Superior temporal gyrus (tissue), 1 donor: ENCODE data around the gene POLR2C.
"Not testable (repeated sequence)": the region's sequence is repeated elsewhere in the genome, so short reads cannot be mapped to it uniquely, and the experiment has no call there.

Source experiments
- DNase-seq: peaks from one replicate; pipeline ENCODE4 v3.0.0-alpha.2; 2016; ENCODE audit errors: extremely low spot score

The POLR2C gene

DNA sequence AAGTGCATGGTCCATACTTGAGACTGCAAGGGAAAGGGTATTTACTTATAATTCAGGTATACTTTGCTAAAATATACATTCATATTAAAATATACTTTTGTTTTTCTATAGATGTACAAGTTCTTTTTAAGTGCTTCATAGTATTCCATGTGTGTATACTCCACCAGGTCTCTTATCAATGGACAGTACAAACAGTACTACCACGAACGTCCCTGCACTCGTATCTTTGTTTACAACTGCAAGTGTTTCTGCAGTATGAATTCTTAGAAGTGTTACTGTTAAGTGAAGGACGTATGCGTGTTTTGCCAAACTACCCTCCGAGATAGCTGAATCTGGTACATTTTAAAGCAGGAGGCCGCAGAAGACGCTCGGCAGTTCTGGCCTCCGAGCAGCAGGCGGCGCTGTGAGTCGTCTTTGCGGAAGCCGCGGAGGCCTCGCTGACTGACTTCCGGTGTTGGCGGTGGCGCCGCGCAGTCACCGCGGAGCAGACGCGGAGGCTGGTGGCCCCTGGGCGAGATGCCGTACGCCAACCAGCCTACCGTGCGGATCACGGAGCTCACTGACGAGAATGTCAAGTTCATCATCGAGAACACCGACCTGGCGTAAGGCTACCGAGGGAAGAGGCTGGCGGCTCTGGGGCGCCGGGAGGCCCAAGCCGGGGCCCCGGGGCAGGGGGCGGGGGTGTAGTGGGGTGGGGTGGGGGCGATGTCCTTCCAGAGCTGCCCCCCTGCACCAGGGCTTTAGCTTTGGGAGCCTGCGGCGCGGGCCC lies at the start of gene POLR2C:
POLR2C (plus strand) TSS at position 471 of the 769 bp plus-strand sequence; CDS start at position 517, 46 bp downstream.
- peak; percentile 87 for DNase-seq

DNA sequence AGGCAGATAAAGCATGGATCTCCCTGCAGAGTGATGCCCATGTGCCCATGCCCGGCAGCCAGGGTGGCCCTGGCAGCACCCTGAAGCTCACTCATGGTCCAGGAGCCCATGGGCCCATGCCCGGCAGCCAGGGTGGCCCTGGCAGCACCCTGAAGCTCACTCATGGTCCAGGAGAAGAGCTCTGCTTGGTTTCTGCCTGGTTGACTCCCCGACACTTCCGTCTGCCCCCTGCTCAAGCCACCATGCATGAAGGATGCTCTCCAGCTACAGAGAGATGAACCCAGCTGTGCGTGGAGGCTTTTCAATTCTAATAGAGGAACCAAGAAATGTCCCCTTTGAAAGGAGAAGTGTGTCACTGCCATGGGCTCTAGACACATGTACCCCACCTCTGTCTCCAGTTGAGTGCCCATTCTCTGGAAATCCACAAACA lies 49.2 kb upstream of the POLR2C start:
- DNase-seq, result no peak

DNA sequence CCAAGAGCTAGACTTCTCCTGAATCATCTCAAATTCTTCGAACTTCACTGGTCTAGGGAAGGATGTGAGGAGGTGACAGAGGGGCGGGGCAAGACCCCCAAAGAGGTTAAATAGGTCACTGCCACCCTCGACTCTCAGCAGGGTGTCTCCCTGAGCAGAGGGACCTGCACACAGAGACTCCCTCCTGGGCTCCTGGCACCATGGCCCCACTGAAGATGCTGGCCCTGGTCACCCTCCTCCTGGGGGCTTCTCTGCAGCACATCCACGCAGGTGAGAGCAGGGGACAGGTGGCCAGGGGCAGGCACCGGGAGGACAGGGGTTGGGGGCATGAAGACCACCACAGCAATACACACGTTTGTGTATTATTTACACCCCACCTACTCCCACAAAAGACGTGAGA lies 48.7 kb upstream of the POLR2C start:
- DNase-seq, result no peak

GRCh38 chr16:57416084-57416483 lies 46.4 kb upstream of the POLR2C start:
- no peak for DNase-seq

DNA sequence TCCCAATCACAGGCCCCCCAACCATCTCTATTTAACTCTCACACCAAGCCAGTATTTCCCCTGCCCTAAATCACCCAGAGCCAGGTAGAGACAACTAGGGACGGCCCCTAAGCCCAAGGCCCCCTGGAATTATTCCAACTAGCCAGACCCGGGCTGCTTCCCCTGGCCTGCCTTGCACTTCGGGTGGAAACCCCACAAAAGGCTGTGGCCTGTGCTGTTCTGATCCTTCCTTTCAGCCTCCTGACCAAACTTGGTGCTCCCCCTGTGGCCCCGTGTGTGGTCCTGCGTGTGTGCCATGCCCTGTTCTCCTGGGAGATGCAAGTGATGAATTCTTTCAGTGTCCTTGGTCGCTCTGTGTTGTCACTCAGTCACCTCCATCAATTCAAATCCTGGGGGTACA lies 43.0 kb upstream of the POLR2C start:
- DNase-seq, result no peak

DNA sequence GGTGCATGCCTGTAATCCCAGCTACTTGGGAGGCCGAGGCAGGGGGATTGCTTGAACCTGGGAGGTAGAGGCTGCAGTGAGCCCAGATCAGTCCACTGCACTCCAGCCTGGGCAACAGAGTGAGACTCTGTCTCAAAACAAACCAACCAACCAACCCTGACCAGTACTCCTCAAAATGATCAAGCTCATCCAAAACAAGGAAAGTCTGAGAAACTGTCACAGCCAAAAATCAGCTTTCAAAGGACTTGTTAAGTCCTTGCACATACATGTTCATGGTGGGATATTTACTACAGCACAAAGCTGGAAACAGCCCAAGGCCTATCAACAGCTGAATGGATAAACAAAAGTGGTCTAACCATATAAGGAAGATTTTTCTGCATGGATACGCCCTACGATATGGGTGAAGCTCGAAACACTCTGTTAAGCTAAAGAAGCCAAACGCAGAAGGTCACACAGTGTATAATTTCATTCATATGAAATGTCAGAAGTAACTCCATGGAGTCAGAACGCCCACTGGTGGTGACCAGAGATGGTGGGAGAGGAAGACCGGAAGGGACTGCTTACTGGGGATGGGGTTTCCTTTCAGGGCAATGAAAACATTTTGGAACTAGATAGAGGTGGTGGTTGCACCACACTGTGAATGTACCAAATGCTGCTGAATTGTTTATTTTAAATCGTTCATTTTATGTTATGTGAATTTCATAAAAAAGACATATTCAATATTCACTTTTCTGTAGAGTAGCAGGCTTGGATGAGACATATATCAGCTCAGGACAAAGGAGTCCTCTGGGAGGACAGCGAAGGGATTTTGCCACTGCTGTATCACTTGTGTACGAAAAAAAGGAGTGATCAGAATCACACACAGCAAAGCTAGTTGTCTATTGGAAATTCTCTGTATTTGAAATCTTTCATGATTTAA lies 40.2 kb upstream of the POLR2C start:
- DNase-seq, result no peak

- DNase-seq, result no peak
Measured at GRCh38 chr16:57423152-57423551, 39.3 kb upstream of the POLR2C start.

- no peak for DNase-seq
Measured at GRCh38 chr16:57424583-57424982, 37.9 kb upstream of the POLR2C start.

DNA sequence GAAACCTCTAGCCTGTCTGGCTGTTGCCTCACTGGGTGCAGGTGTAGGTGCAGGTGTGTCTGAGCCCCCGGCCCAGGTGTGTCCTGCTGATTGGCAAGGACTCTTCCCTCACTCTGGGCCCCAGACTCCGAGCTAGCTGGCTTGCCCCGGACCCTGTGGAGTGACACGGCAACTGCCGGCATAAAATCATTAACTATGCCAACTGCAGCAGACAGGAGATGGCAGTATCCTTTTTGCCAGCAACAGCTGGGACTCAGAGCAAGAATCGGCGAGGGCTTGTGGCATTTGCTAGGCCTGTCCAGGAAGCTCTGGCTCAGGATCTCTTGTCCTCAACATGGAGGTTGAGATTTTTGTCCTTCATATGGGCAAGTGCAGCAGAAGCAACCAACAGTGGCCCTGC lies 36.1 kb upstream of the POLR2C start:
- DNase-seq, result no peak

GRCh38 chr16:57427307-57427706 lies 35.2 kb upstream of the POLR2C start:
- no peak for DNase-seq

DNA sequence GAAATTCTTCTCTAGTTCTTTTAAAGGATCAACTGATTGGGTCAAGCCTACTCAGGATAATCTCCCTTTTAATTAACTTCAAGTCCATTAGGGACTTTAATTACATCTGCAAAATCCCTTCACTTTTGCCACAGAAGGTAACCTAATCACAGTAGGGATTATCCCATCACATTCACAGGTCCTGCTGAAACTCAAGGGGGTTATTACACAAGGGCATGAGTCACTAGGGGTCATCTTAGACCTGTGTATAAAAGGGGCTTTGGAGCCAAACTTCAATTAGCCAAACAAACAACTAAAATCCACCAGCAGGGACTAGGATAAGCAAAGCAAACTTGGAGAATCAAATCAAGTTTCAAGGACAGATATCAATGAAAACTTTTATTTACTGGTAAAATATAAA lies 34.7 kb upstream of the POLR2C start:
- no peak for DNase-seq

DNA sequence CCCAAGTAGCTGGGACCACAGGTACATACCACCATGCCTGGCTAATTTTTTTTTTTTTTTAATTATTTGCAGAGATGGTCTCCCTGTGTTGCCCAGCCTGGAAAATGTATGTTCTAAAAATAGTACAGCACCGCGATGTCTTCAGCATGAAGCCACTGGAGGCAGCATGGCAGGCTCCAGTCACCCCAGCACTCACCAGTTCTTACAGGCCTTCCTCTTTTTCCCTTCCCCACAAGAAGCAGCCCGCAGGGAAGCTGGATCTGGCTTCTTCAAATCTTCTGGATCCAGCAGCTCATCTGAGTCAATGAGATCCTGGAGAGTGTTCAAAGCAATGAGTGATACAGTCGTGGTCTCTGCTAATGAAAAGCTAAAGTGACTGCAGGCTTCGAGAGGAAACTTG lies 31.5 kb upstream of the POLR2C start:
- no peak for DNase-seq

DNA sequence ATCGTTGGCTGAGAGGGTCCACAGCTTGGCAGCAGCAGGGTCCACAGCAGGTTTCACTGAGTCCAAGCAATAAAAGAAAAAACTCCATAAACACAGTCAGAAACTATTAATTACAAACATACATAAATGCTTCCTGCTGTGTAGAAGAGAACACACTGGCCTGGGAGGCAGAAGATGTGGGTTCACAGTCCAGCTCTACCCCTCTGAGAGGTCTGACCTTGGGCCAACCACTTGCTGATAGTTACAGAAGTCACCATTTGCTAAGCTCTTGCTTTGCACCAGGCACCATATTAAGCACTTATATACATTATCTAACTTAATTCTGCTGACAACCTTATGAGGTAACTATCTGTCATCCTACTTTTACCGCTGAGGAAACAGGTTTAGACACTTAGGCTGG lies 30.0 kb upstream of the POLR2C start:
- DNase-seq, result no peak

- DNase-seq, result no peak
Measured at GRCh38 chr16:57432989-57433388, 29.5 kb upstream of the POLR2C start.

GRCh38 chr16:57434003-57434402 lies 28.5 kb upstream of the POLR2C start:
- no peak for DNase-seq

GRCh38 chr16:57435838-57436237 lies 26.6 kb upstream of the POLR2C start:
- DNase-seq, result no peak

- DNase-seq, result not testable (repeated sequence)
Measured at GRCh38 chr16:57439947-57440346, 22.5 kb upstream of the POLR2C start.

- DNase-seq, result not testable (repeated sequence)
Measured at GRCh38 chr16:57440551-57440950, 21.9 kb upstream of the POLR2C start.

GRCh38 chr16:57444711-57445110 lies 17.8 kb upstream of the POLR2C start:
- no peak for DNase-seq

DNA sequence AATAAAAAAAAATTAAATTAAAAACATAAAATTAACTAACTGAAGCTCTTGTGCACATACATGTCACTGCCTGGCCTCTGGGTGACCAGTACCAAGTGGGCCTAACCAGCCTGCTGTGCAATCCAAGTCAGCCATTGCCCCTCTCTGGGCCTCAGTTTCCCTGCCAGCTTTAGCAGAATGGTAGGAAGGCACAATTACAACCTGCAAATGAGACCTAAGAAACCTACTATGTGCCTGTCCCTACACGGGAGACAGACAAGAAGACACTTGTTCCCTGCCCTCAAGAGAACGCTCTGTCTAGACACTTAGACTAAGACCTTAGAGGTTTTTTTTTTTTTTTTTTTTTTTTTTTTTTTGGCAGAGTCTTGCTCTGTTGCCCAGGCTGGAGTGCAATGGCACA lies 17.0 kb upstream of the POLR2C start:
- DNase-seq, result no peak

GRCh38 chr16:57446531-57447185 lies 15.8 kb upstream of the POLR2C start:
- no peak for DNase-seq
